Tibial nerve (tissue), 4 donors: Measurements from ENCODE around the gene NUTF2. TPM values are rescaled to one million over a fixed set of nuclear protein-coding genes. Genes with fewer than 3 reads are reported as not detected.

Experiments used
- DNase-seq, 2 donors: peaks; one replicate each; pipeline ENCODE4 v3.0.0-alpha.2; 2019; ENCODE audit warnings: low spot score in 2 of 2
- H3K27ac ChIP-seq, 4 donors: fragments of 200-600 bp; sonication (generic) in 3 of 4; one replicate each; pipeline ENCODE4 v1.5.1; 2017 to 2019; ENCODE audit warnings: mild to moderate bottlenecking in 1 of 4
- H3K27me3 ChIP-seq, 2 donors: fragments of 200-600 bp; sonication (generic) in 1 of 2; one replicate each; pipeline versions ENCODE4 v1.5.1 to v1.6.0; 2017 to 2019
- H3K36me3 ChIP-seq, 3 donors: fragments of 200-600 bp; sonication (generic); one replicate each; pipeline ENCODE4 v1.5.1; 2018 to 2019
- H3K4me1 ChIP-seq, 4 donors: fragments of 200-600 bp; sonication (generic) in 3 of 4; one replicate each; pipeline ENCODE4 v1.5.1; 2017 to 2019
- H3K4me3 ChIP-seq, 4 donors: fragments of 200-600 bp; sonication (generic) in 3 of 4; one replicate each; pipeline ENCODE4 v1.5.1; 2017 to 2019; ENCODE audit warnings: mild to moderate bottlenecking in 1 of 4, moderate library complexity in 1 of 4
- H3K9me3 ChIP-seq, 4 donors: fragments of 200-600 bp; sonication (generic) in 3 of 4; one replicate each; pipeline ENCODE4 v1.5.1; 2017 to 2019
- CTCF ChIP-seq, 5 experiments: fragments of 200-600 bp in 3 of 5; fragments of 450-650 bp in 2 of 5; sonication (generic) in 3 of 5; IDR thresholded peaks; one replicate each; pipeline ENCODE4 v1.5.1; 2016 to 2019; ENCODE audit warnings: antibody characterized with exemption in 5 of 5, mild to moderate bottlenecking in 3 of 5, moderate library complexity in 2 of 5
- EP300 ChIP-seq, 2 donors: sonication (generic); formaldehyde crosslinking; IDR thresholded peaks; one replicate each; pipeline ENCODE4 v1.6.1; 2017; ENCODE audit warnings: antibody characterized with exemption in 2 of 2, mild to moderate bottlenecking in 1 of 2
- POLR2A ChIP-seq, 2 donors: fragments of 450-650 bp; IDR thresholded peaks; one replicate each; pipeline ENCODE4 v1.6.1; 2017; ENCODE audit warnings: antibody characterized with exemption in 2 of 2, mild to moderate bottlenecking in 2 of 2, moderate library complexity in 2 of 2
- WGBS, 2 donors: methylation state at CpG; one replicate each; pipeline ENCODE4 v1.1.5; 2018; 5-methylcytosine and 5-hydroxymethylcytosine counted together
- total RNA-seq, 4 donors: library from RNA; depleted of rRNA; stranded (reverse); fragments of >200 nt; gene quantifications; one replicate each; pipeline ENCODE4 v1.1.0, GENCODE V29; 2016

Gene NUTF2
- total RNA-seq, 4 donors from 2014 or later: 54.4 to 137 (median 105) TPM

DNA sequence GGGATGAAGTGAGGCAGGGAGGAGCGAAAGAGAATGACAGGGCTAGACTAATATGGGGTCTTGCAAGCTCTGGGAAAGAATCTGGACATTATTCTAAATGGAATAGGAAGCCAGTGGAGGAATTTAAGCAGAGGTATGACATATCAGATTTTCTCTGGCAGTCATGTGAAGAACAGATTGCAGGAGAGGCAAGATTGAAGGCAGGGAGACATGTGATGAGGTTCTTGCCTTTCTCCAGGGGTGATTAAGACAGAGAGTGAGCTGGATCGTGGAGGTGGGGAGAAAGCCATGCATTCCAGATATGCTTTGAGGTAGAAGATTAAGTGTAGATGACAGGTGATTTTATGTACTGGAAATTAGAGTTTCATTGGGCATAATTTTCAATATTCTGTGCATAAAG, 8.9 kb upstream of the NUTF2 start:
- WGBS, 2 donors: 84 to 85% methylated on average over 2 of the region's 2 CpGs
- peaks cover 0 to 17% (median 11%) of the 10 kb centered on the region in 4 donors for H3K4me1 ChIP-seq
- H3K27me3 ChIP-seq: no peaks in the 10 kb centered on the region
- no peak overlapping the region for H3K27ac ChIP-seq
- TF ChIP-seq POLR2A (IDR thresholded peaks at IDR 0.05) (no peak), EP300 (IDR thresholded peaks at IDR 0.05) (no peak), CTCF (IDR thresholded peaks at IDR 0.05) (no peak)
- no peak overlapping the region for H3K4me3 ChIP-seq
- no peak for DNase-seq
- H3K36me3 ChIP-seq: no peaks in the 10 kb centered on the region
- H3K9me3 ChIP-seq: no peaks in the 10 kb centered on the region

GRCh38 chr16:67841198-67841815, 5.4 kb upstream of the NUTF2 start:
- peak overlapping the region; percentile 51 to 100 (median 72) for H3K4me3 ChIP-seq
- TF ChIP-seq POLR2A (IDR thresholded peaks at IDR 0.05) (no peak), CTCF (IDR thresholded peaks at IDR 0.05) (no peak), EP300 (IDR thresholded peaks at IDR 0.05) (no peak)
- H3K4me1 ChIP-seq: peaks cover 0 to 41% (median 36%) of the 10 kb centered on the region in 4 donors
- no peaks in the 10 kb centered on the region for H3K27me3 ChIP-seq
- no peak for DNase-seq
- peak overlapping the region; percentile 97 to 100 (median 99) for H3K27ac ChIP-seq
- no peaks in the 10 kb centered on the region for H3K36me3 ChIP-seq
- no peaks in the 10 kb centered on the region for H3K9me3 ChIP-seq
- WGBS, 2 donors: 48 to 49% methylated on average over 15 to 17 of the region's 17 CpGs

- H3K27ac ChIP-seq: peak within 1 kb of the TSS; percentile 97 to 100 (median 99)
- H3K4me1 ChIP-seq: peaks cover 0 to 41% (median 36%) of the 10 kb centered on the region in 4 donors
- WGBS, 2 donors: 0% methylated on average over 13 to 61 of the region's 83 CpGs
- DNase-seq: peak; percentile 86 to 95
- TF ChIP-seq POLR2A (IDR thresholded peaks at IDR 0.05): peak; percentile 33 to 71
- TF ChIP-seq EP300 (IDR thresholded peaks at IDR 0.05): peak; percentile 61 to 63
- TF ChIP-seq CTCF (IDR thresholded peaks at IDR 0.05): peak; percentile 88 to 97 (median 93)
- H3K9me3 ChIP-seq: no peaks in the 10 kb centered on the region
- H3K27me3 ChIP-seq: no peaks in the 10 kb centered on the region
- H3K36me3 ChIP-seq: no peaks in the 10 kb centered on the region
- H3K4me3 ChIP-seq: peak within 1 kb of the TSS; percentile 51 to 100 (median 72)
Measured at GRCh38 chr16:67841816-67842508, 4.8 kb upstream of the NUTF2 start, which contains the start of gene THAP11. THAP11 (plus strand) TSS chr16:67842320; CDS start chr16:67842555, 235 bp downstream.

DNA sequence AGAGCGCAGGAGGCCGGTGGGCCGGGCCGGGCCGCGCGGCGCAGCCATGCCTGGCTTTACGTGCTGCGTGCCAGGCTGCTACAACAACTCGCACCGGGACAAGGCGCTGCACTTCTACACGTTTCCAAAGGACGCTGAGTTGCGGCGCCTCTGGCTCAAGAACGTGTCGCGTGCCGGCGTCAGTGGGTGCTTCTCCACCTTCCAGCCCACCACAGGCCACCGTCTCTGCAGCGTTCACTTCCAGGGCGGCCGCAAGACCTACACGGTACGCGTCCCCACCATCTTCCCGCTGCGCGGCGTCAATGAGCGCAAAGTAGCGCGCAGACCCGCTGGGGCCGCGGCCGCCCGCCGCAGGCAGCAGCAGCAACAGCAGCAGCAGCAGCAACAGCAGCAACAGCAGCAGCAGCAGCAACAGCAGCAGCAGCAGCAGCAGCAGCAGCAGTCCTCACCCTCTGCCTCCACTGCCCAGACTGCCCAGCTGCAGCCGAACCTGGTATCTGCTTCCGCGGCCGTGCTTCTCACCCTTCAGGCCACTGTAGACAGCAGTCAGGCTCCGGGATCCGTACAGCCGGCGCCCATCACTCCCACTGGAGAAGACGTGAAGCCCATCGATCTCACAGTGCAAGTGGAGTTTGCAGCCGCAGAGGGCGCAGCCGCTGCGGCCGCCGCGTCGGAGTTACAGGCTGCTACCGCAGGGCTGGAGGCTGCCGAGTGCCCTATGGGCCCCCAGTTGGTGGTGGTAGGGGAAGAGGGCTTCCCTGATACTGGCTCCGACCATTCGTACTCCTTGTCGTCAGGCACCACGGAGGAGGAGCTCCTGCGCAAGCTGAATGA, 4.0 kb upstream of the NUTF2 start:
- TF ChIP-seq CTCF (IDR thresholded peaks at IDR 0.05) (no peak), EP300 (IDR thresholded peaks at IDR 0.05) (no peak)
- H3K4me3 ChIP-seq: peak overlapping the region; percentile 51 to 100 (median 72)
- peak overlapping the region; percentile 97 to 100 (median 99) for H3K27ac ChIP-seq
- no peaks in the 10 kb centered on the region for H3K36me3 ChIP-seq
- H3K9me3 ChIP-seq: no peaks in the 10 kb centered on the region
- WGBS, 2 donors: 0% methylated on average over 1 to 47 of the region's 67 CpGs
- no peaks in the 10 kb centered on the region for H3K27me3 ChIP-seq
- DNase-seq: no peak
- peaks cover 0 to 45% (median 40%) of the 10 kb centered on the region in 4 donors for H3K4me1 ChIP-seq
